ENCODE results near the gene ZNRF1. TPM values are rescaled to one million over a fixed set of nuclear protein-coding genes. Genes with fewer than 3 reads are reported as not detected.
"Not testable (repeated sequence)": the region's sequence is repeated elsewhere in the genome, so short reads cannot be mapped to it uniquely, and the experiment has no call there.

ZNRF1 gene
- polyA plus RNA-seq, 12 donors: 37.6 to 99.0 (median 40.8) TPM; not detected in 1

DNA sequence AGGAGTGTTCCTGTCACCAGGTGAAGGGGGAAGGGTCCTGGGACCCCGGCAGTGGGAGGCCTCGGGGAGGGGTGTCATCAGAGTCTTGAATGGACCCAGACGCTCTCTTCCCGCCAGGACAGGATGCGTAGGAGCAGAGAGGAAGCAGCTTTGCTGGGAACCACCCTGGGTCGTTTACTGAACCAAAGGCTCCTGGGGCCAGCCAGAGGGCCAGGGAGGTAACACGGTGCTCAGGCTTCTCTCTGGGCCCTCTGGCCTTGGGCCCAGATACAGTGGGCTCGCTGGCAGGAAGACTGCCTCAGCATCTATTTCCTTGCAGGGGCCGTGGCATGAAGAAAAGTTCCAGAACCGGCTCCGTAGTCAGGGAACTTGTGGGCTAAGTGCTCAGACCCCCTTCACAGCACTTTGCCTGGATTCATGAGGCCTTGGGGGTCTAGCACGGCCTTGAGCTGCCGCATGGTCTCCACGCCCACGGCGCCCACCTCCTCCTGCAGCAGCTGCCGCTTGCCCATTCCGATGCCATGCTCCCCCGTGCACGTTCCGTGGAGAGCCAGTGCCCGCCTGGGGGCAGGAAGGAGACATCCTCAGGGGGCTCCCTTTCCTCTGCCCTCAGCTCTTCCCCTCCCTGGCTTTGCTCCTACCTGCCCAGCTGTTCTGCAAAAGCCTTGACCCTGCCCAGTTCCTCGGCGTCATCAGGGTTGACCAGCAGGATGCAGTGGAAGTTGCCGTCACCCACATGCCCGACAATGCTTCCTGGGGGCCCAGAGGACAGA is 113.3 kb downstream of the ZNRF1 start:
- DNase-seq: no peak

DNA sequence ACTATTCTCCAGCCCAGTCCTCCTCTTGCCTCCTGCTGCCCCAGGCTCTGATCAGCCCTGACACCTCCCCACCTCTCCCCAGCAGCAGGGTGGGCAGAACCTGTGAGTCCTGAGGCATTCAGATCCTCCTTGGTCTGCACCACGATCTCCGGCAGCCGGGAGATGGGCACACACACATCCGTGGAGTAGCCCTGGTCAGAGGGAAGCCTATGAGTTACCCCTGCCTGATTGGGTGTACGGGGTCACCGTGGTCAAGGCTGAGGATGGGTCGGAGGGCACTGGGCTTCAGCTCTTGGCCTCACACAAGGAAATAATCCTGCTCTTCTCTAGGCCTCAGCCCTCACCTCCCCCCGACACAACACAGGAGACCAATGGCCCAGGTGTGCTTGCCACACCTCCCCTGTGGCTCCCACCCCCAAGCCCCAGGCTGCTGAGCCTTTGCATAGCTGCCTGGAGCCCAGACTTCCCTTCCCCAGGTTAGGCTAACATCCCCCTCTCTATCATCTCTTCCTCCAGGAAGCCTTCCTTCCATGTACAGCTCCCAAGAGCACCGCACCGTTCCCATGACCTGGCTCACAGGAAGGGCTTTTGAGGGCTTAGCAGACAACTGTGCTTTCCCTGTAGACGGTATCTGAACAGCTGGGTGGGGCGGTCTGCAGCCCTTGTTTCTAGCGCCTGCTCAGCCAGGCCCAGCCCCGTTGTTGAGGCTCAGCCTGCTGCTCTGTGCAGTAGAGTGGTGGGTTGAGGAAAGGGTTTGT is 114.1 kb downstream of the ZNRF1 start:
- no peak for DNase-seq

DNA sequence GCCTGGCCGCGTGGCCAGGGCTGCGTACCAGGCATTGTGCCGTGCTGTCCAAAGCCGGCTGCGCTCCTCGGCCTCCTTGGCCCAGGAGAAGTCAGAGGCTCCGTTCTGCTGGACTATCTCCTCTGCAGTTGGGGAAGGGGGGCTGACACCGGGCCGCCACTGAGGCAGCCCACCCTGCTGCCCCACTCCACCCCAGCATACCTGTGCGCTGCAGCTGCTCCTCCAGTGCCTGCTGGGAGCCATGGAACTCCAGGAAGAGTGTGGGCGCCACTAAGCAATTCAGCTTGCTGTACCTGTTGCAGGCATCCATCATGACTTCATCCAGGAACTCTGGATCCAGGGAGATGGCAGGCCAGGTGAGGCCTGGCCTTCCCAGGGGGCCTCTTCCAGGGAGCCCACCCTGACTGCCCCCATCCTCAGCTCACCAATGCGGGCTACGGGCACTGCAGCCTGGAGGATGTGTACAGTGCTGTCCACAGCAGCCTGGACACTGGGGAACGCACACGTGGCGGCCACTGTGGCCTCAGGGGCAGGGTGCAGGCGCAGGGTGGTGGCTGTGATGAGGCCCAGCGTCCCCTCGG is 114.8 kb downstream of the ZNRF1 start:
- no peak for DNase-seq

DNA sequence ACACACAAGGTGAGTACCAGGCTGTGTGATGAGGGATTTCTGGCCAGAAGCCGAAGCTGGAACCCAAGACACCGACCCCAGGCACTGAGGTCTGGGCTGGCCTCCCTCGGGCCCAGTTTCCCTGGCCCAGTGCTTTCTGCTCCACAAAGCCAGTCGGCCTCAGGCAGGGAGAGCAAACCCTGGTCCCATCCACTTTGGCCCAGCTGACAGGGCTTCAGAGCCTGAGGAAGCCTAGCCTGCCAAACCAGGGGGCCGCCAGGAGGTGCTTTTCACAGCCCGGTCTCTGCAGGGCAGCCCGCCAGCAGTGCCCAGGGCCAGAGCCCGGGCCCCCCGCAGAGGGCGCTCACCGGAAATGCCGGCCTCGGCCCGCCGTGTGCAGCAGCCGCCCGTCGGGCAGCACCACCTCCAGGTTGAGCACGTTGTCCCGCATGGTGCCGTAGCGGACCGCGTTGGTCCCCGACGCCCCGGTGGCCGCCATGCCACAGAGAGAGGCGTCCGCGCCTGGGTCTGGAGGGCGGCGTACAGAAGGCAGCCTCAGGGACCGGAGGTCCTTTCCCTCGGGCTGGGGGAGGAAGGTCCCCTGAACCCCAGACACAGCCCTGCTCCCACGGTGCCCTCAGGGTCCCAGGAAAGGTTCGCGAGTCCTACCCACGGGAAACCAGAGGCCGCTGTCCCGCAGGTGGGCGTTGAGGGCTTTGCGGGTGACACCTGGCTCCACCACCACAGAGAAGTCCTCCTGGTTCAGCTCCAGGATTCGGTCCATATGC is 115.5 kb downstream of the ZNRF1 start:
- DNase-seq: no peak

DNA sequence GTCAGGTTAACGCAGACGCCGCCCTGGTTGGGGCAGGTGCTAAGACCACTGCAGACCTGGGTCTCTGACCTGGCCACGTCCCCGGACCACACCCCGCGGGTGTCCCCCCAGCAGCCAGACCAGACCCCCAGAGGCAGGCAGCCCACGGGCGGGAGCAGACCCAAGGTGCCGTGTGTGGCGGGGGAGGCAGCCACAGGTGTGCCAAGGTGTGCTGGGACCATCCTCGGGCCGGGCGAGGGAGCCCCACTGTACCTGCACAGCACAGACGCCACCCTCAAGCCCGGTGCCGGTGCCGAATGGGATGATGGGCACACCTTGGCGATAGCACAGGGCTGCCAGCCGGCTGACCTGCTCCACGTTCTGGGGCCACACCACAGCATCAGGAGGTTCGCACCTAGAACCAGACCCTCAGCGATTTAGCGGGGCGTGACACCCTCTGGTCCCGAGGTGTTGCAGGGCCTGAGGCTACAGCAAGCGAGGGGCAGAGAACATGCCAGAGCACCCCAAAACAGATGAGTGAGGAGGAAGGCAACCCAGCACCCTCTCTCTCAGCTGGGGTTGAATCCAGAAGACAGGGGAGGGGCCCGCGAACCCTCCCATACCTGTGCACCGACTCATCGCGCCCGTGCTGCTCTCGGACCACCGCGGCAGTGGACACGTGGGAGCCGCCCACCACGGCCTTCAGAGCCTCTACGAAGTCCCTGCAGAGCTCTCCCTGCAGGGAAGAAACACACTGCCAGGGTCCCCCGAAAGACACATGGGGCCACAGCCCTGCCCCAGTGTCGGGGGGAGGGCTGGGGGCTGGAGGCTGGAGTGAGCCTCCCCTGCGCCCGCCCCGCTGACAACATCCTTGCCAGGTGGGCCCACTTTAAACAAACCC is 116.4 kb downstream of the ZNRF1 start:
- no peak for DNase-seq

DNA sequence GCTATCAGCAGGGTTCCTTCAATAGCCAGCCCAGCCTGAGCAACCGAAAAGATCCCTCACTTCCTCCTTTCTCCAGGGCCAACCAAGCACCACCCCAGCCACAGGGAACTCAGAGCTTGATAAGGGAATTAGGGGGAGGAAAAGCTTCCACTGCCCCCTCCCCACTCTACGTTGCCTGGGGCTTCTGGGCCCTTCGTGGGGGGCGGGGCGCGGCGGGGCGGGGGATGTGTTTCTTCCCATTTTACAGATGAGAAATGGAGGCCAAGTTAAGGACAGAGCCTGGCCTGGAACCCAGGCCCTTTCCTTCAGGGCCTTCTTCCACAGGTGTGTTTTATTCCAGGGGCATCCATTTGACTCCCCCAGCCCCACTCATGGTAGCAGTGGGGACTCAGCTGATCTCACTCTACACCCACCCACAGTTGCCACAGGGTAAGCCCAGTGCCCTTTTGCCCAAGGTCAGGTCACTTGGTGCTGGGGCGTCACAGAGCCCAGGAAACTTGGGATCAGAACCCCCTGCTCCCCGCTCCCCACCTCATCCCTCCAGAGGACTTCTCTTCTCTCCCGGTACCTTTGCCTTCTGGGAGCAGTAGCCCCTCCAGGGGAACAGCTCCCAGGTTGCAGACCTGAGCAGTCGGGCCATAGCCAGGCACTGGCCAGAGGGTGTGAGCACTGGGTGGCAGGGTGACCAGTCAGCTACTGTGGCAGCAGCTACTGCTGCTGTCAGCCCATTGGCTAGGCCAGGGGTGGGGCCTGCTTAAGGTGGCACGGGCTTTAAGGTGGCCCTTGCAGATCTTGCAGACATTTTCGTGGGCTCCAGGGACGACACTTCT is 117.5 kb downstream of the ZNRF1 start, which contains the start of gene LDHD:
LDHD (minus strand) TSS at position 700 of the 830 bp plus-strand sequence; CDS start at position 640, 60 bp downstream.
- no peak for DNase-seq

DNA sequence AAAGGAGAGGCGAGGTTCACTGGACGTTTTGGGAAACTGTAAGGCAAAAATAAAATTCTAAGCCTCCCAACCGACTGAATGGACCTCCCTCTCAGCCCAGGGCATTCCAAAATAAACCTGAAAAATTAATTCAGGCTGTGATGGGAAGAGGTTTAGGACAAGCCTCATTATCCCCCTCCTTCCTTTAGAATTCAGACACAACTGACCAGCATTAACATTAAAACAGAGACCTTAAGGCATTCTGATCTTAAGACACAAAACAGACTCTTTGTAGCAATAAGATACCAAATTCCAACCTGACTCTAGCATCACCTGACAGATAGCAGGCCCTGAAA is 118.1 kb downstream of the ZNRF1 start:
- no peak for DNase-seq

DNA sequence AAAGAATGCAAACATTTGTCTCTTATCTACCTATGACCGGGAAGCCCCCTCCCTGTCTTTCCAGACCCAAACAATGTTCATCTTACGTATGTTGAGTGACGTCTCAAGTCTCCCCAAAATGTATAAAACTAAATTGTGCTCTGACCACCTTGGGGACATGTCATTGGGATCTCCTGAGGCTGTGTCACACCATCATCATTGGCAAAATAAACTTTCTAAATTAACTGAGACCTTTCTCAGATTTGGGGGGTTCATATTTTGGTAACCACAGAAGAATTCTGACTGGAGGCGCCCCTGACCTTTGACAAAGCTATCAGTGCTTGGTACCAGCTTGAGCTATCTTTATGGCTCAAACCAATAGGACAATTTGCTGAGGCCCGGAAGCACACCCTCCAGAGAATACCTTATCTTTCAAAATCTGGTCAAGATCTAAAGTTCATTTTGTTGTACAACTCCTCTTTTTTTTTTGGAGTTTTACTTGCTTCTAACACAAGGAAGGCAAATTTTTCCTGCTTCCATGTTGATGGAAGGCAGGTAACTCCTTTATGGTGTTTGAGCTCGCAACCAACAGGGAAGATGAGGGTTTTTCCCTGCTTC is 120.2 kb downstream of the ZNRF1 start:
- DNase-seq: no peak

DNA sequence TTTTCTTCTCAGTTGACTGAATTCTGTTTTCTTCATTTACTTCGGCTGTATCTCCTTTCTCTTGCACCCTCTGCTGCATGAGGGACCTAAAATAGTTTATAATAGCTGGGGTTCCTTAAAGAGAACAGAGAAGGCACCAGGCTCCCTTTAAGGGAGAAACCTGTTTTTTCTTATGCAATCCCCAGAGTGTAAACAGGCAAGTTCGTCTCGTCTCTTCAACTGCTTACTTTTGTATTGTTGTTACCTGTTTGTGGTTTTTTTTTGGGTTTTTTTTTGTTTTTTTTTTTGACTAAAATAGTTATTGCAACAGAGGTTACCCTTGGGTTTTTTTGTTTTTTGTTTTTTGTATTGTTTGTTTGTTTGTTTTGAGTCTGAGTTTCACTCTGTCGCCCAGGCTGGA is 121.4 kb downstream of the ZNRF1 start:
- no peak for DNase-seq

DNA sequence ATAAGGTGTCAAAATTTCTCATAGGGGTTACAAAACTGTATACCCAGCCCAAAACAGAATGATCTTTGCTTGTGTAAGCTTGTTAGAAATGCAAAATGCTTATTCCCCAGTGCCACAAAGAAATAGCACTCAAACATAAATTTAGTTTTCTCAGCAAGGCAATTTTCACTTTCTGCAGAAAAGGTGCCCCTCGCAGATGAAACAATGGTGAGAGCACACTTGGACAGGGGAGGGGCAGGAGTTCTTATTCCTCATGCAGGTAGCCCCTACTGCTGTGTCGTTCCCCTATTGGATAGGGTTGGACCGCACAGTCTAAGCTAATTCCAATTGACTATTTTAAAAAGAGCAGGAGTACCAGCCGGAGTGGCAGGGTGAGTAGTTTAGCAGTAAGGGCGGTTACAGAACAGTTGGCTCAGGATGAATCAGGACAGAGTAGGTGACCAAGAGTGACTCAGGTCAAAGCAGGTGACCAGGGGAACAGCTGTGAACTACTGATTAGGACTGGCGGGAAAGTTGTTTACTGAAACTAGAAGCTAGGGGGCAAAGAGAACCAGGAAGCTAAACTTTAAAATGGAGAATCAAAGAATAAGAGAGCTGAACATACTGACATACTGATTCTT is 123.2 kb downstream of the ZNRF1 start:
- no peak for DNase-seq

DNA sequence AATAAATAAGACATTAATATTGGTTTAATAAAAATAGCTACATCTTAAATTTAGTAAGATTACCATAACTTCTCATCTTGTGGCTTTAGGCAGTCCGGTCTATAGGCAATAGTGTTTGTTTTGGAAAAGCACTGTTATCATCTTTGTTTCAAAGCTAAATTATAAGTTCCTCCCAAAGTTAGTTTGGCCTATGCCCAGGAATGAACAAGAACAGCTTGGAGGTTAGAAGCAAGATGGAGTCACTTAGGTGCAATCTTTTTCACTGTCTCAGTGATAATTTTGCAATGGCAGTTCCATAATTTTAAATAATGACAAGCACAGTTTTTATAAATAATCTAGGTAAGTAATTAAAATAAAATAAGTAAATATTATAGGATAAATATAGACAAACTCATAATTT is 123.8 kb downstream of the ZNRF1 start:
- DNase-seq: no peak

DNA sequence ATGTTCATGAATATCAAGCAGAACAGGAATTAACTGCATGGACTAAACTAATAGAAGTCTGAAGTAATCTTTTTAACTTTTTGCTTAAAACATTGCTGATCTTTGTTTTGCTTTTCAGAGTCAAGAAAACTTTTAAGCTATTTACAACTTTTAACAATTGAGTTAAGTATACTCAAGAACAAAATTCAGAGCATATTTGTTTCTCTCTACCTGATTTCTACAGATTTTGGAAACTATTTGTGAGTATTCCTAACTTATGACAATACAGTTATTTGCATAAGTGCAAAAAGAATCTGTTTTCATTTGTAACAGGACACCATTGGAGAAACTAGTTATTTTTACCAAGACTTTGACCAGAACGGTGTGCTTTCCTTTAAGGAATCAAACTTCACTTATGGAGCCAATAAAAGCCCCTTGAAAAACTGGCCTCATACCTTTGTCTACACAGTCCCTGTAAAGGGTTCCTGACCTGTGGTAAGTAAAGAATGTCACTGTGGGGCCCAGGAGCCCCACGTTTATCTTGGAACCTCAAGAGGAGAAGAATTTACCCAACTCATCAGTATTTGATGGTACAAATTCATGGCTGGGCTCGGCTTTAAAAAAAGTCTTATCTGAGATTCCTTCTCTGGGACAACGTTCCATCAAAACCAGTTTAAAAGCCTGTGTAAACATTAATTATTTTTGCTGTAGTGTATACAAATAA is 129.0 kb downstream of the ZNRF1 start:
- DNase-seq: no peak

DNA sequence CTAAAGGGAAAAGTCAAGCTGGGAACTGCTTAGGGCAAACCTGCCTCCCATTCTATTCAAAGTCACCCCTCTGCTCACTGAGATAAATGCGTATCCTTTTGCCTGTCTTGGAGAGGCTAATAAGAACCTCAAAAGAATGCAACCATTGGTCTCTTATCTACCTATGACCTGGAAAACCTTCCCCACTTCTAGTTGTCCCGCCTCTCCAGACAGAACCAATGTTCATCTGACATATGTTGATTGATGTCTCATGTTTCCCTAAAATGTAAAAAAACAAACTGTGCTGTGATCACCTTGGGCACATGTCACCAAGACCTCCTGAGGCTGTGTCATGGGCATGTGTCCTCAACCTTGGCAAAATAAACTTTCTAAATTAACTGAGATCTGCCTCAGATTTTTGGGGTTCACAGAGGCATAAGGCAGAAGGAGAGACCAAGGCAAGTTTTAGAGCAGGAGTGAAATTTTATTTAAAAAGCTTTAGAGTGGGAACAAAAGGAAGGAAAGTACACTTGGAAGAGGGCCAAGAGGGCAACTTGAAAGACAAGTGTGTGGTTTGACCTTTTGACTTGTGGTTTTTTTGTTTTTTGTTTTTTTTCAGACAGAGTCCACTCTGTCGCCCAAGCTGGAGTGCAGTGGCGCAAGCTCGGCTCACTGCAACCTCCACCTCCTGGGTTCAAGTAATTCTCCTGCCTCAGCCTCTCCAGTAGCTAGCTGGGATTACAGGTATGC is 130.8 kb downstream of the ZNRF1 start:
- not testable (repeated sequence) for DNase-seq

DNA sequence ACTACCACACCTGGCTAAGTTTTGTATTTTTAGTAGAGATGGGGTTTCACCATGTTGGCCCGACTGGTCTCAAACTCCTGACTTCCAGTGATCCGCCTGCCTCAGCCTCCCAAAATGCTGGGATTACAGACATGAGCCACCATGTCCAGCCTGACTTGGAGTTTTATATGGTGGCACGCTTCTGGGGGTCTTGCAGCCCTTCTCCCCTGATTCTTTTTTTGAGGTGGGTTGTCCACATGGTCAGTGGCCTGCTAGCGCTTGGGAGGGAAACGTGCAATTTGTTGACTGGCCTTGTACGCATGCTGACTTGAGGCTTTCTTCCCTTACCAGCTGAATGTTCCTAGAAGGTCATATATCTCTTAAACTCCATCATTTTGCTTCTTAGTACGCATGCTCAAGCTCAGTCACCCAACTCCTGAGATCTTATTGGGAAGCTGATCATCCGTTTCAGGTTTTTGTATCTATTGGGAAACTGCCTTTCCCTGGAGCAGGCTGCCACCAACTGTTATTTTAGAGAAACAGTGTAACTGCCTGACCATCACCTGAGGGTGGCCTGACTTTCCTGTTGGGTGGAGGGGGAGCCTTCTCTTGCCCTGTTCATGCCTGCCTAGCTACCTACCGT is 131.4 kb downstream of the ZNRF1 start:
- no peak for DNase-seq

DNA sequence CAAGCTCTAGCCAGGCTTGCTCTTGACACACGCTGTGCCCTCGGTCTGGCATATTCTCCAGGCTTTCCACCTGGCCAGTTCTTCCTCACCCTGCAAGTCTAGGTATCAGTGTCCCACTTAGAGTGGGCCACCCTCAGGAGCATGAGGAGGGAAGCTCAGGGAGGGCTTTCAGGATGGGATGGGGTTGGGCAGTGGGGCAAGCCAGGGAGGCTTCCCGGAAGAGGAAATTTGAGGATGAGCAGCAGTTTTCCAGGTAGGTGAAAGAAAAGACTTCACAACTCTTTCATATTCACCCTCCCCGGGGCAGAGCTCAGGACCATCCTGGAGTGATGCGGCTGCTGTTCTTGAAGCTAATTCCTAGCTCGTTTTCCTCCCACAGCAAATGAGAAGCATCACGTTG is 132.3 kb downstream of the ZNRF1 start:
- no peak for DNase-seq

DNA sequence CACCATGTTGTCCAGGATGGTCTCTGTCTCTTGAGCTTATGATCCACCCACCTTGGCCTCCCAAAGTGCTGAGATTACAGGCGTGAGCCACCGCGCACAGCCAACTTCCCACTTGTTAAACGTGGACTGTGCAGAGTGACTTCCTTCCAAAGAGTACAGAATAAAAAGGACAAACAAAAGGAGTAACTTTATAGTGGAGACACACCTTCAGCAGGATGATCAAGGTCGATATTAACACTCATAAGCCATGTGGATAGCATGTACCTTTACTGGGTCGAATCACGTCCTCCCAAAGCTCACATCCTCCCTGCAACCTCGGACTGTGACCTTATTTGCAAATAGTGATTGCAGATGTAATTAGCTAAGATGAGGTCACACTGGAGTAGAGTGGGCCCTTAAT is 139.4 kb downstream of the ZNRF1 start:
- no peak for DNase-seq

DNA sequence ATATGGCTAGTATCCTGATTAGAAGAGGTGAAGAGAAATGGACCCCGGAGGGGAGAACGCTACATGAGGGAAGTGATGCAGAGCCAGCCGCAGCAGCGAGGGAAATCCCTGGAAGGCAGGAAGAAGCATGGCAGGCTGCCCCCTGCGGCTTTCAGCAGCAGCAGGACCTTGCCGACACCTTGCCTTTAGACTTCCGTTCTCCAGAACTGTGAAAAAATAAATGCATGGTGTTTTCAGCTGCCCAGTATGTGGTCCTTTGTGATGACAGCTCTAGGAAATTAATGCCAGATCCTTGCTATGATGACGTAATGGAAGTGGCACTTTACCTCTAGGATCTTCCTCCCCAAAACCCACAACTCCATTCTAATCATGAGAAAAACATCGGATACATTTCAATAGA is 139.8 kb downstream of the ZNRF1 start:
- DNase-seq: no peak

DNA sequence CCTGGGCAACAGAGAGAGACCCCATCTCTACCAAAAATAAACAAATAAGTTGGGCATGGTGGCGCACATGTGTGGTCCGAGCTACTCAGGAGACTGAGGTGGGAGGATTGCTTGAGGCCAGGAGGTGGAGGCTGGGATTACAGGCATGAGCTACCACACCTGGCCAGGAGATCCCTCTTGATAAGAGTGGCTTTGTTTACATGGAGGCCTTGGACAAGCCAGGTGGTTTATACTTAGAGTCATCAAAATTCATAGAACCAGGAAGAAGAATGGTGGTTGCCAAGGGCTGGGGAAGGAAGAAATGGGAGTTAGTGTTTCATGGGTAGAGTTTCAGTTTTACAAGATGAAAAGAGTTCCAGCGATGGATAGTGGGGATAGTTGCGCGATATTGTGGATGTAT is 140.7 kb downstream of the ZNRF1 start:
- DNase-seq: no peak

Data from muscle of arm (tissue), 12 donors.